Suprapubic skin (tissue), 4 donors: ENCODE measurements around the gene CFAP74. TPM values are rescaled to one million over a fixed set of nuclear protein-coding genes. Genes with fewer than 3 reads are reported as not detected.

Experiments used
- DNase-seq, 2 donors: peaks; one replicate each; pipeline ENCODE4 v3.0.0-alpha.2; 2019; ENCODE audit warnings: low spot score in 2 of 2
- H3K27ac ChIP-seq: fragments of 200-600 bp; sonication (generic); one replicate; pipeline ENCODE4 v1.5.1; 2019
- H3K27me3 ChIP-seq: fragments of 200-600 bp; sonication (generic); one replicate; pipeline ENCODE4 v1.5.1; 2019
- H3K36me3 ChIP-seq: fragments of 200-600 bp; sonication (generic); one replicate; pipeline ENCODE4 v1.5.1; 2019
- H3K4me1 ChIP-seq: fragments of 200-600 bp; sonication (generic); one replicate; pipeline ENCODE4 v1.5.1; 2019
- H3K4me3 ChIP-seq: fragments of 200-600 bp; sonication (generic); one replicate; pipeline ENCODE4 v1.5.1; 2019; ENCODE audit warnings: mild to moderate bottlenecking
- H3K9me3 ChIP-seq: fragments of 200-600 bp; sonication (generic); one replicate; pipeline ENCODE4 v1.5.1; 2019
- CTCF ChIP-seq, 2 donors: fragments of 200-600 bp in 1 of 2; fragments of 450-650 bp in 1 of 2; sonication (generic) in 1 of 2; IDR thresholded peaks; one replicate each; pipeline ENCODE4 v1.5.1; 2016 to 2019; ENCODE audit warnings: antibody characterized with exemption in 2 of 2, mild to moderate bottlenecking in 1 of 2, moderate library complexity in 1 of 2
- EP300 ChIP-seq: sonication (generic); formaldehyde crosslinking; IDR thresholded peaks from one replicate; pipeline ENCODE4 v1.6.1; 2017; ENCODE audit warnings: antibody characterized with exemption
- POLR2A ChIP-seq, 2 donors: fragments of 450-650 bp; IDR thresholded peaks; one replicate each; pipeline ENCODE4 v1.6.1; 2017; ENCODE audit warnings: antibody characterized with exemption in 2 of 2, mild to moderate bottlenecking in 2 of 2, moderate library complexity in 2 of 2
- POLR2AphosphoS5 ChIP-seq, 3 donors: sonication (generic); formaldehyde crosslinking; IDR thresholded peaks; one replicate each; pipeline ENCODE4 v1.6.1; 2017; ENCODE audit warnings: antibody characterized with exemption in 3 of 3
- WGBS: methylation state at CpG from one replicate; pipeline ENCODE4 v1.1.5; 2018; 5-methylcytosine and 5-hydroxymethylcytosine counted together
- total RNA-seq, 4 donors: library from RNA; depleted of rRNA; stranded (reverse); fragments of >200 nt; gene quantifications; one replicate each; pipeline ENCODE4 v1.1.0, GENCODE V29; 2016

Gene CFAP74
- total RNA-seq, 4 donors from 2014 or later, result not detected

GRCh38 chr1:1941868-1942752 lies 61.5 kb downstream of the CFAP74 start:
- peak in 1 of 2 donors; percentile 54 for DNase-seq
- WGBS, result 78% methylated on average over 17 of the region's 39 CpGs
- Histone ChIP-seq H3K27me3 (peaks cover 48% of the 10 kb centered on the region), H3K4me1 (peaks cover 26% of the 10 kb centered on the region), H3K27ac (no peak overlapping the region), H3K36me3 (no peaks in the 10 kb centered on the region), H3K9me3 (no peaks in the 10 kb centered on the region), H3K4me3 (no peak overlapping the region)
- TF ChIP-seq POLR2A (IDR thresholded peaks at IDR 0.05) (no peak), CTCF (IDR thresholded peaks at IDR 0.05) (no peak), POLR2AphosphoS5 (IDR thresholded peaks at IDR 0.05) (no peak), EP300 (no peak)

GRCh38 chr1:1941211-1941841 lies 62.3 kb downstream of the CFAP74 start:
- no peak for TF ChIP-seq POLR2A (IDR thresholded peaks at IDR 0.05)
- TF ChIP-seq EP300, result no peak
- no peak for TF ChIP-seq CTCF (IDR thresholded peaks at IDR 0.05)
- no peak for TF ChIP-seq POLR2AphosphoS5 (IDR thresholded peaks at IDR 0.05)
- DNase-seq, result no peak
- H3K9me3 ChIP-seq, result no peaks in the 10 kb centered on the region
- peaks cover 56% of the 10 kb centered on the region for H3K27me3 ChIP-seq
- no peak overlapping the region for H3K27ac ChIP-seq
- WGBS, result 74% methylated on average over 17 of the region's 19 CpGs
- no peaks in the 10 kb centered on the region for H3K36me3 ChIP-seq
- H3K4me1 ChIP-seq, result peaks cover 22% of the 10 kb centered on the region
- H3K4me3 ChIP-seq, result no peak overlapping the region

- WGBS, result 87% methylated on average over 5 of the region's 12 CpGs
- peaks cover 58% of the 10 kb centered on the region for H3K27me3 ChIP-seq
- no peak for TF ChIP-seq EP300
- TF ChIP-seq POLR2AphosphoS5 (IDR thresholded peaks at IDR 0.05), result no peak
- TF ChIP-seq POLR2A (IDR thresholded peaks at IDR 0.05), result no peak
These were observed 63.5 kb downstream of the CFAP74 start for GRCh38 chr1:1940123-1940425.

GRCh38 chr1:1939296-1940122 lies 64.1 kb downstream of the CFAP74 start:
- Histone ChIP-seq H3K4me3 (no peak overlapping the region), H3K27me3 (peaks cover 58% of the 10 kb centered on the region), H3K4me1 (peaks cover 21% of the 10 kb centered on the region), H3K36me3 (no peaks in the 10 kb centered on the region), H3K9me3 (no peaks in the 10 kb centered on the region), H3K27ac (no peak overlapping the region)
- TF ChIP-seq CTCF (IDR thresholded peaks at IDR 0.05), result no peak
- WGBS, result 85% methylated on average over 9 of the region's 28 CpGs
- no peak for DNase-seq

More at GRCh38 chr1:1940123-1940425, 63.5 kb downstream of the CFAP74 start:
- DNase-seq, result no peak
- Histone ChIP-seq H3K36me3 (no peaks in the 10 kb centered on the region), H3K9me3 (no peaks in the 10 kb centered on the region), H3K4me1 (peaks cover 21% of the 10 kb centered on the region), H3K27ac (no peak overlapping the region), H3K4me3 (no peak overlapping the region)

GRCh38 chr1:1938613-1939295 lies 64.8 kb downstream of the CFAP74 start:
- Histone ChIP-seq H3K9me3 (no peaks in the 10 kb centered on the region), H3K4me3 (no peak overlapping the region), H3K27me3 (peaks cover 58% of the 10 kb centered on the region), H3K4me1 (peaks cover 14% of the 10 kb centered on the region), H3K36me3 (no peaks in the 10 kb centered on the region), H3K27ac (no peak overlapping the region)
- no peak for DNase-seq
- TF ChIP-seq POLR2AphosphoS5 (IDR thresholded peaks at IDR 0.05) (no peak), POLR2A (IDR thresholded peaks at IDR 0.05) (no peak), CTCF (IDR thresholded peaks at IDR 0.05) (no peak), EP300 (no peak)
- WGBS, result 84% methylated on average over 22 of the region's 24 CpGs
